AG04449 (cell line): ENCODE data around the gene ST6GAL1.

Experiments
- CTCF ChIA-PET: fragments of 350-600 bp; formaldehyde crosslinking; extraction: SDS; loops from one replicate; lab custom pipeline; 2021; ENCODE audit warnings: antibody characterized with exemption; lab: Yijun Ruan, JAX
- POLR2A ChIA-PET: fragments of 400-600, 350-600 bp; formaldehyde crosslinking; extraction: SDS; loops from one replicate; lab custom pipeline; 2020; ENCODE audit warnings: antibody characterized with exemption, inconsistent platforms; lab: Yijun Ruan, JAX
- DNase-seq: peaks from one replicate; pipeline ENCODE4 v3.0.0-alpha.2; 2010; ENCODE audit warnings: low read depth, low spot score
- H3K4me3 ChIP-seq: 2 replicates; pipeline ENCODE4 v1.5.1; 2011; ENCODE audit warnings: low read depth, mild to moderate bottlenecking, control low read depth, low read length
- TF ChIP-seq, protein P1 (sequence below): IDR thresholded peaks from one replicate; pipeline ENCODE4 v1.5.1; 2011; ENCODE audit warnings: mild to moderate bottlenecking, moderate library complexity, low read length, control low read depth, inconsistent platforms; ENCODE audit not compliant: insufficient read depth; ENCODE audit errors: missing control alignments

ST6GAL1 gene

DNA sequence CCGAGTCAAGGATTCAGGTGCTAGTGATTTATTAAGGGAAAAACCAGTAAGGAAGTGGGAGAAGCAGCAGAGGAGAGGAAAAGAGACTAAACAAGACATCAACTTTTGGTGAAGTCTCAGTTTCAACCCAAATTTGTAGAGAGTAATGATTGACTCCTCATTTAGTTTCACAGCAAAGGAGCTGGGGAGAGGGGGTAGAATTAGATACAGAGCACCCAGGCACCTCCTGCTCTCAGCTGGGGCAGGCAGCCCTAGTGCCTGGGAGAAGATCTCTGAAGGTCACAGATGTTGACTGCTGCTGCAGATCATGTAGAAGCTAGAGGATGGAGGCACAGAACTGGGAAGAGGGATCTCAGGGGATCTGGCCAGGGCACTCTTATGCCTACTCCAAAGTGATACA lies 179.8 kb downstream of the ST6GAL1 start:
- ChIA-PET POLR2A (no interaction called here), CTCF (interaction anchor here (3.3 kb wide), 1 partner anchor 569 kb away, joined by 13 read pairs; no protein-coding TSS in a partner anchor)
- TF ChIP-seq, protein P1, sequence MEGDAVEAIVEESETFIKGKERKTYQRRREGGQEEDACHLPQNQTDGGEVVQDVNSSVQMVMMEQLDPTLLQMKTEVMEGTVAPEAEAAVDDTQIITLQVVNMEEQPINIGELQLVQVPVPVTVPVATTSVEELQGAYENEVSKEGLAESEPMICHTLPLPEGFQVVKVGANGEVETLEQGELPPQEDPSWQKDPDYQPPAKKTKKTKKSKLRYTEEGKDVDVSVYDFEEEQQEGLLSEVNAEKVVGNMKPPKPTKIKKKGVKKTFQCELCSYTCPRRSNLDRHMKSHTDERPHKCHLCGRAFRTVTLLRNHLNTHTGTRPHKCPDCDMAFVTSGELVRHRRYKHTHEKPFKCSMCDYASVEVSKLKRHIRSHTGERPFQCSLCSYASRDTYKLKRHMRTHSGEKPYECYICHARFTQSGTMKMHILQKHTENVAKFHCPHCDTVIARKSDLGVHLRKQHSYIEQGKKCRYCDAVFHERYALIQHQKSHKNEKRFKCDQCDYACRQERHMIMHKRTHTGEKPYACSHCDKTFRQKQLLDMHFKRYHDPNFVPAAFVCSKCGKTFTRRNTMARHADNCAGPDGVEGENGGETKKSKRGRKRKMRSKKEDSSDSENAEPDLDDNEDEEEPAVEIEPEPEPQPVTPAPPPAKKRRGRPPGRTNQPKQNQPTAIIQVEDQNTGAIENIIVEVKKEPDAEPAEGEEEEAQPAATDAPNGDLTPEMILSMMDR = no peak
- H3K4me3 ChIP-seq = no peak overlapping the region
- no peak for DNase-seq

DNA sequence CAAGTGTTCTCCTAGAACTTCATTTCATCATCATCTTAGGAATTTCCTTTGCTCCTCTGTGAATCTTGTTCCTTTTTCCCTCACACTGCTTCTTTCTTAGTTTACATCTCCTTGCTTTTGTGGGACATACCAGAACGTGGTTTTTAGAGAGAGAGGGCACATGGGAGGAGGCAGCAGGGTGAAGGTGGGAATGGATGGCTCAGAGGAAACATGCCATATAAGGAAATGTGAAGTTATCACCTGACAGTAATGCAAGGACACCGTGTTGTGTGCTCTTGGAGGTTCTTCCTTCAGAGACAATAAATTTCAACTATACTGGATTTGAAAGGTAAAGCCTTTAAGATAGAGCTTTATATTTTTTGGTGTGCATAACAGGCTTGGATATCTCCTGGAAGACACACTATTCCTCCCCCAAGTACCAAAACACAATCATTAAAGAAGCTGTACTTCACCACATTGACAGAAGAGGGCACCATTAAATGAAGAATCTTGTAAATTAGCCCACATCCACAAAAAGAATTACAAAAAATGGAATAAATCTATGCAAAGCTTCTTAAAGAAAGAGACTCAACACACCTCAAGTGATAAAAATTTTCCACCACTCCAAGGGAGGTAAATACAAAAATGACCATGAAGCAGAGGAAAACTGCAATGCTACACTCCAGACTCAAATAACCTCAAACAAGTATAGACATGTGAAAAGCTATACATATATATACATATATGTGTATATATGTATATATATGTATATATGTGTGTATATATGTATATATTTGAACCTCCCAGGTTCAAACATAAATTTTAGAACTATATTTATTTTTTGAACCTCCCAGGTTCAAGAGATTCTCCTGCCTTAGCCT lies 182.8 kb downstream of the ST6GAL1 start:
- ChIA-PET POLR2A (no interaction called here), CTCF (interaction anchor here (0.6 to 5.1 kb wide), 43 partner anchors 10 to 606 kb away, joined by 3 to 129 read pairs (median 3); partner anchors contain the start of gene RPL39L)
- TF ChIP-seq, protein P1 = peak; percentile 39
- H3K4me3 ChIP-seq = no peak overlapping the region
- DNase-seq = no peak

DNA sequence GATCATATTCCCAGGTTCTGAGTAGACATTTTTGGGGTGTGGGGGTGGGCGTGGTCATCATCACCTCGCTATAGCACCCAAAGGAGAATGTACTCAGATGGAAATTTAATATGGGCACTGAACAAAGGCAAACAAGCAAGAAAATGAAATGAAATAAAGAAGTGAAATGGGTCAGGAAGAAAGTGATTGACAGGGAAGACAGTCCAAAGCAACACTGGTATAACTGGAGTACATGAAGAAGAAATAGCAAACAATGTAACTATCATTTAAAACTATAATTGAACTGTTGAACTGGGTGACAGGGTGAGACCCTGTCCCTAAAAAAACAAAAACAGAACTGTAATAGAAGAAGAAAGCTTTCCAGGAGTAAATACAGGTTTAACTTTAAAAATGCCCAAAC lies 184.2 kb downstream of the ST6GAL1 start:
- CTCF ChIA-PET = interaction anchor here (0.7 to 5.1 kb wide), 13 partner anchors 9 to 599 kb away, joined by 3 to 129 read pairs (median 29); partner anchors contain the start of gene RPL39L
- TF ChIP-seq, protein P1 = no peak
- POLR2A ChIA-PET = no interaction called here
- DNase-seq = no peak
- no peak overlapping the region for H3K4me3 ChIP-seq

DNA sequence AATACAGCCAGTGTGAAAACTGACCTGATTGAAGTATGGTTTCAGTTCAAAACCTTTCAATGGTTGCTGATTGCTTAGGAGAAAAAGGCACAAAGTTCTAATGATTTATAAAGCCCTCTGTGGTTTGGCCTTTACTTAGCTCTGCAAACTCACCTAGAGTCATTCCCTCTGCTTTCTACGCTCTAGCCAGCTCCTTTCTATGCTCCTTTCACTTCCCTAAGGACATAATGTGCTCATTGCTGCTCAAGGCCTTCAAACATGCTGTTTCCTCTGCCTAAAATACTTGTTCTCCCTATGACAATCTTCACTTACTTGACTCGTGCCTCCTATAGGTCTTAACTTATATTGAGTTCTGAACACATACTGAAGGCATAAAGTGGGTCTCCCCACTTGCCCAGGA lies 190.0 kb downstream of the ST6GAL1 start:
- TF ChIP-seq, protein P1 = no peak
- DNase-seq = no peak
- CTCF ChIA-PET = interaction anchor here (1.9 to 9.4 kb wide), 3 partner anchors 7 to 19 kb away, joined by 5 to 50 read pairs (median 39); partner anchors contain the start of gene RPL39L
- POLR2A ChIA-PET = no interaction called here
- no peak overlapping the region for H3K4me3 ChIP-seq

DNA sequence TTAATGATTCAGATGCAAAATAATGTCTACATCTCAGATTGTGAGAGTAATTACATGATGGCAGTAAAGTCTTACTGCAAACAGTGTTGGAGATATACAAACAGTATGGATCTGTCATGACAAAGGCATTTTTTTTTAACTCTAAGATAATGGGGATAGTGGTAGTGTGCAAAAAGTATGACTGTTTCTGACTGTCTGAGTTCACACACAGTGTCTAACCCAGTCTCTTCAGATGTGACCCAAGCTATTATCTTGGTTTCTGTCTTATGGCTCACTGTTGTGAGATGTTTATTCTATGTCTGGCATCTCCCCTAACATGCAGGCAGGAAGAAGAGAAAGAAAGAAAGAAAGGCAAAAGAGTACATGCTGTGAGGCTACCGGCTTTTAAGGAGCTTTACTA lies 191.9 kb downstream of the ST6GAL1 start:
- no peak overlapping the region for H3K4me3 ChIP-seq
- TF ChIP-seq, protein P1 = no peak
- no peak for DNase-seq
- ChIA-PET POLR2A (no interaction called here), CTCF (interaction anchor here (1.1 to 9.4 kb wide), 4 partner anchors 9 to 42 kb away, joined by 3 to 50 read pairs (median 26); partner anchors contain the start of gene RPL39L)
